ENCODE results near the gene AGBL3. TPM values are rescaled to one million over a fixed set of nuclear protein-coding genes. Genes with fewer than 3 reads are reported as not detected.

Gene AGBL3
- total RNA-seq, 1 experiment from 2014 or later: 2.1 TPM

DNA sequence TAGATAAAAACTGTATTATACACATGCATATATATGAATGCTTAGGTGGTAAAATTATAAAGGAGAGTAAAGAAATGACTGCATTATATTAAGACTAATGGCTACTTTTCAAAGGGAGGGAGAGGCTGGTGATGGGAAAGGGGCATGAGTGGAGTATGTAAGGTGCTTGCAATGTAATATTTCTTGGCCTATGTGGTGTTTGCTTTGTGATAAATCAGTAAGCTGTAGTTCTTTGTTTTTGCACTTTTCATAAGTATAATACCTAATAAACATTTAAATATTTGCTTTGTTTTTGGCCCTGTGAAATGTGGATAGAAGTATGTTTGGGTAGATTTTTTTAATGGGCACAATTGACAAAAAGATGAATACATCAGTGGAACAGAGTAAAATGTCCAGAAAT, 25.9 kb downstream of the AGBL3 start:
- Mint-ChIP-seq H3K36me3 (no peaks in the 10 kb centered on the region), H3K4me3 (no peak overlapping the region), H3K27ac (no peak overlapping the region), H3K4me1 (no peaks in the 10 kb centered on the region), H3K27me3 (ENCODE audit: low read depth) (no peaks in the 10 kb centered on the region; the same call in 1 of the 2 replicates), H3K9me3 (peaks cover 14% of the 10 kb centered on the region)
- POLR2A ChIA-PET: no interaction called here
- CTCF ChIA-PET: no interaction called here
- no peak for ATAC-seq
- TF ChIP-seq ZNF416 (CRISPR knock-in tag; IDR thresholded peaks at IDR 0.05) (no peak), ZNF263 (CRISPR knock-in tag; IDR thresholded peaks at IDR 0.05; ENCODE audit: low read depth) (no peak)
- no peak for DNase-seq (ENCODE audit: low spot score)

DNA sequence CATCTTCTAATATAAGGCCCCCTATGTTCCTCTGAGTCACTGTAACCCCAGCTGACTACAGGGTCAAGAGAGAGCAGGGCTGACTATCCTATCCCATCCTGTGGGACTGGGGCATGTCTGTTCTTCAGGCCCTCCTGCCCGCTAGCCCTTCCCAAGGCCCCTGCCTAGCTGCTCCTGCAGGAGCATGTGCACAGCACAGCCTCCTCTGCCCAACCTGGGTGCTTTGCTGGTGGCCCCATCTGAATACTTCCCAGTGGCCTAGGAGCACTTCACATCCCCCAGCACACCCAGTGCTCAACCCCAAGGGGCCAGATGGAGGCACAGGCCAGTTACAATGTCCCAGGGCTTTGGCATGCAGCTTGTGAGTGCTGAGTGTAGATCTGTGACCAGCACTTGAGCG, 37.3 kb downstream of the AGBL3 start:
- no peaks in the 10 kb centered on the region for H3K4me1 Mint-ChIP-seq
- peaks cover 13% of the 10 kb centered on the region for H3K9me3 Mint-ChIP-seq
- ATAC-seq: no peak
- no peaks in the 10 kb centered on the region for H3K36me3 Mint-ChIP-seq
- ChIA-PET CTCF (interaction anchor here (0.8 to 1.4 kb wide), 2 partner anchors 9 to 37 kb away, joined by 3 read pairs; partner anchors contain the start of gene AGBL3), POLR2A (no interaction called here)
- H3K4me3 Mint-ChIP-seq: no peak overlapping the region
- TF ChIP-seq SMAD4 (CRISPR knock-in tag; IDR thresholded peaks at IDR 0.05) (no peak), RELA (CRISPR knock-in tag; IDR thresholded peaks at IDR 0.05; ENCODE audit: borderline replicate concordance) (no peak), CREB1 (CRISPR knock-in tag; IDR thresholded peaks at IDR 0.05) (no peak), ZNF423 (CRISPR knock-in tag; IDR thresholded peaks at IDR 0.05) (no peak), NR1H2 (CRISPR knock-in tag; IDR thresholded peaks at IDR 0.05) (no peak), TCF7 (CRISPR knock-in tag; IDR thresholded peaks at IDR 0.05; ENCODE audit: low read depth) (no peak), ETV6 (CRISPR knock-in tag; IDR thresholded peaks at IDR 0.05) (no peak), ZNF671 (CRISPR knock-in tag; IDR thresholded peaks at IDR 0.05) (no peak), GRHL2 (CRISPR knock-in tag; IDR thresholded peaks at IDR 0.05; ENCODE audit: insufficient replicate concordance, severe bottlenecking) (no peak)
- TF ChIP-seq, protein P1, sequence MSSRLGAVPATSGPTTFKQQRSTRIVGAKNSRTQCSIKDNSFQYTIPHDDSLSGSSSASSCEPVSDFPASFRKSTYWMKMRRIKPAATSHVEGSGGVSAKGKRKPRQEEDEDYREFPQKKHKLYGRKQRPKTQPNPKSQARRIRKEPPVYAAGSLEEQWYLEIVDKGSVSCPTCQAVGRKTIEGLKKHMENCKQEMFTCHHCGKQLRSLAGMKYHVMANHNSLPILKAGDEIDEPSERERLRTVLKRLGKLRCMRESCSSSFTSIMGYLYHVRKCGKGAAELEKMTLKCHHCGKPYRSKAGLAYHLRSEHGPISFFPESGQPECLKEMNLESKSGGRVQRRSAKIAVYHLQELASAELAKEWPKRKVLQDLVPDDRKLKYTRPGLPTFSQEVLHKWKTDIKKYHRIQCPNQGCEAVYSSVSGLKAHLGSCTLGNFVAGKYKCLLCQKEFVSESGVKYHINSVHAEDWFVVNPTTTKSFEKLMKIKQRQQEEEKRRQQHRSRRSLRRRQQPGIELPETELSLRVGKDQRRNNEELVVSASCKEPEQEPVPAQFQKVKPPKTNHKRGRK (CRISPR knock-in tag; IDR thresholded peaks at IDR 0.05; ENCODE audit: borderline replicate concordance): no peak
- TF ChIP-seq, protein P2, sequence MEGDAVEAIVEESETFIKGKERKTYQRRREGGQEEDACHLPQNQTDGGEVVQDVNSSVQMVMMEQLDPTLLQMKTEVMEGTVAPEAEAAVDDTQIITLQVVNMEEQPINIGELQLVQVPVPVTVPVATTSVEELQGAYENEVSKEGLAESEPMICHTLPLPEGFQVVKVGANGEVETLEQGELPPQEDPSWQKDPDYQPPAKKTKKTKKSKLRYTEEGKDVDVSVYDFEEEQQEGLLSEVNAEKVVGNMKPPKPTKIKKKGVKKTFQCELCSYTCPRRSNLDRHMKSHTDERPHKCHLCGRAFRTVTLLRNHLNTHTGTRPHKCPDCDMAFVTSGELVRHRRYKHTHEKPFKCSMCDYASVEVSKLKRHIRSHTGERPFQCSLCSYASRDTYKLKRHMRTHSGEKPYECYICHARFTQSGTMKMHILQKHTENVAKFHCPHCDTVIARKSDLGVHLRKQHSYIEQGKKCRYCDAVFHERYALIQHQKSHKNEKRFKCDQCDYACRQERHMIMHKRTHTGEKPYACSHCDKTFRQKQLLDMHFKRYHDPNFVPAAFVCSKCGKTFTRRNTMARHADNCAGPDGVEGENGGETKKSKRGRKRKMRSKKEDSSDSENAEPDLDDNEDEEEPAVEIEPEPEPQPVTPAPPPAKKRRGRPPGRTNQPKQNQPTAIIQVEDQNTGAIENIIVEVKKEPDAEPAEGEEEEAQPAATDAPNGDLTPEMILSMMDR (IDR thresholded peaks at IDR 0.05): no peak
- TF ChIP-seq, protein P3, sequence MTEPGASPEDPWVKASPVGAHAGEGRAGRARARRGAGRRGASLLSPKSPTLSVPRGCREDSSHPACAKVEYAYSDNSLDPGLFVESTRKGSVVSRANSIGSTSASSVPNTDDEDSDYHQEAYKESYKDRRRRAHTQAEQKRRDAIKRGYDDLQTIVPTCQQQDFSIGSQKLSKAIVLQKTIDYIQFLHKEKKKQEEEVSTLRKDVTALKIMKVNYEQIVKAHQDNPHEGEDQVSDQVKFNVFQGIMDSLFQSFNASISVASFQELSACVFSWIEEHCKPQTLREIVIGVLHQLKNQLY (CRISPR knock-in tag; IDR thresholded peaks at IDR 0.05): no peak
- TF ChIP-seq, protein P4, sequence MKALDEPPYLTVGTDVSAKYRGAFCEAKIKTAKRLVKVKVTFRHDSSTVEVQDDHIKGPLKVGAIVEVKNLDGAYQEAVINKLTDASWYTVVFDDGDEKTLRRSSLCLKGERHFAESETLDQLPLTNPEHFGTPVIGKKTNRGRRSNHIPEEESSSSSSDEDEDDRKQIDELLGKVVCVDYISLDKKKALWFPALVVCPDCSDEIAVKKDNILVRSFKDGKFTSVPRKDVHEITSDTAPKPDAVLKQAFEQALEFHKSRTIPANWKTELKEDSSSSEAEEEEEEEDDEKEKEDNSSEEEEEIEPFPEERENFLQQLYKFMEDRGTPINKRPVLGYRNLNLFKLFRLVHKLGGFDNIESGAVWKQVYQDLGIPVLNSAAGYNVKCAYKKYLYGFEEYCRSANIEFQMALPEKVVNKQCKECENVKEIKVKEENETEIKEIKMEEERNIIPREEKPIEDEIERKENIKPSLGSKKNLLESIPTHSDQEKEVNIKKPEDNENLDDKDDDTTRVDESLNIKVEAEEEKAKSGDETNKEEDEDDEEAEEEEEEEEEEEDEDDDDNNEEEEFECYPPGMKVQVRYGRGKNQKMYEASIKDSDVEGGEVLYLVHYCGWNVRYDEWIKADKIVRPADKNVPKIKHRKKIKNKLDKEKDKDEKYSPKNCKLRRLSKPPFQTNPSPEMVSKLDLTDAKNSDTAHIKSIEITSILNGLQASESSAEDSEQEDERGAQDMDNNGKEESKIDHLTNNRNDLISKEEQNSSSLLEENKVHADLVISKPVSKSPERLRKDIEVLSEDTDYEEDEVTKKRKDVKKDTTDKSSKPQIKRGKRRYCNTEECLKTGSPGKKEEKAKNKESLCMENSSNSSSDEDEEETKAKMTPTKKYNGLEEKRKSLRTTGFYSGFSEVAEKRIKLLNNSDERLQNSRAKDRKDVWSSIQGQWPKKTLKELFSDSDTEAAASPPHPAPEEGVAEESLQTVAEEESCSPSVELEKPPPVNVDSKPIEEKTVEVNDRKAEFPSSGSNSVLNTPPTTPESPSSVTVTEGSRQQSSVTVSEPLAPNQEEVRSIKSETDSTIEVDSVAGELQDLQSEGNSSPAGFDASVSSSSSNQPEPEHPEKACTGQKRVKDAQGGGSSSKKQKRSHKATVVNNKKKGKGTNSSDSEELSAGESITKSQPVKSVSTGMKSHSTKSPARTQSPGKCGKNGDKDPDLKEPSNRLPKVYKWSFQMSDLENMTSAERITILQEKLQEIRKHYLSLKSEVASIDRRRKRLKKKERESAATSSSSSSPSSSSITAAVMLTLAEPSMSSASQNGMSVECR (CRISPR knock-in tag; IDR thresholded peaks at IDR 0.05; ENCODE audit: borderline replicate concordance): no peak
- TF ChIP-seq, protein P5, sequence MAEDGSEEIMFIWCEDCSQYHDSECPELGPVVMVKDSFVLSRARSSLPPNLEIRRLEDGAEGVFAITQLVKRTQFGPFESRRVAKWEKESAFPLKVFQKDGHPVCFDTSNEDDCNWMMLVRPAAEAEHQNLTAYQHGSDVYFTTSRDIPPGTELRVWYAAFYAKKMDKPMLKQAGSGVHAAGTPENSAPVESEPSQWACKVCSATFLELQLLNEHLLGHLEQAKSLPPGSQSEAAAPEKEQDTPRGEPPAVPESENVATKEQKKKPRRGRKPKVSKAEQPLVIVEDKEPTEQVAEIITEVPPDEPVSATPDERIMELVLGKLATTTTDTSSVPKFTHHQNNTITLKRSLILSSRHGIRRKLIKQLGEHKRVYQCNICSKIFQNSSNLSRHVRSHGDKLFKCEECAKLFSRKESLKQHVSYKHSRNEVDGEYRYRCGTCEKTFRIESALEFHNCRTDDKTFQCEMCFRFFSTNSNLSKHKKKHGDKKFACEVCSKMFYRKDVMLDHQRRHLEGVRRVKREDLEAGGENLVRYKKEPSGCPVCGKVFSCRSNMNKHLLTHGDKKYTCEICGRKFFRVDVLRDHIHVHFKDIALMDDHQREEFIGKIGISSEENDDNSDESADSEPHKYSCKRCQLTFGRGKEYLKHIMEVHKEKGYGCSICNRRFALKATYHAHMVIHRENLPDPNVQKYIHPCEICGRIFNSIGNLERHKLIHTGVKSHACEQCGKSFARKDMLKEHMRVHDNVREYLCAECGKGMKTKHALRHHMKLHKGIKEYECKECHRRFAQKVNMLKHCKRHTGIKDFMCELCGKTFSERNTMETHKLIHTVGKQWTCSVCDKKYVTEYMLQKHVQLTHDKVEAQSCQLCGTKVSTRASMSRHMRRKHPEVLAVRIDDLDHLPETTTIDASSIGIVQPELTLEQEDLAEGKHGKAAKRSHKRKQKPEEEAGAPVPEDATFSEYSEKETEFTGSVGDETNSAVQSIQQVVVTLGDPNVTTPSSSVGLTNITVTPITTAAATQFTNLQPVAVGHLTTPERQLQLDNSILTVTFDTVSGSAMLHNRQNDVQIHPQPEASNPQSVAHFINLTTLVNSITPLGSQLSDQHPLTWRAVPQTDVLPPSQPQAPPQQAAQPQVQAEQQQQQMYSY (CRISPR knock-in tag; IDR thresholded peaks at IDR 0.05): no peak
- TF ChIP-seq, protein P6, sequence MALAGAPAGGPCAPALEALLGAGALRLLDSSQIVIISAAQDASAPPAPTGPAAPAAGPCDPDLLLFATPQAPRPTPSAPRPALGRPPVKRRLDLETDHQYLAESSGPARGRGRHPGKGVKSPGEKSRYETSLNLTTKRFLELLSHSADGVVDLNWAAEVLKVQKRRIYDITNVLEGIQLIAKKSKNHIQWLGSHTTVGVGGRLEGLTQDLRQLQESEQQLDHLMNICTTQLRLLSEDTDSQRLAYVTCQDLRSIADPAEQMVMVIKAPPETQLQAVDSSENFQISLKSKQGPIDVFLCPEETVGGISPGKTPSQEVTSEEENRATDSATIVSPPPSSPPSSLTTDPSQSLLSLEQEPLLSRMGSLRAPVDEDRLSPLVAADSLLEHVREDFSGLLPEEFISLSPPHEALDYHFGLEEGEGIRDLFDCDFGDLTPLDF (CRISPR knock-in tag; IDR thresholded peaks at IDR 0.05): no peak
- TF ChIP-seq, protein P7, sequence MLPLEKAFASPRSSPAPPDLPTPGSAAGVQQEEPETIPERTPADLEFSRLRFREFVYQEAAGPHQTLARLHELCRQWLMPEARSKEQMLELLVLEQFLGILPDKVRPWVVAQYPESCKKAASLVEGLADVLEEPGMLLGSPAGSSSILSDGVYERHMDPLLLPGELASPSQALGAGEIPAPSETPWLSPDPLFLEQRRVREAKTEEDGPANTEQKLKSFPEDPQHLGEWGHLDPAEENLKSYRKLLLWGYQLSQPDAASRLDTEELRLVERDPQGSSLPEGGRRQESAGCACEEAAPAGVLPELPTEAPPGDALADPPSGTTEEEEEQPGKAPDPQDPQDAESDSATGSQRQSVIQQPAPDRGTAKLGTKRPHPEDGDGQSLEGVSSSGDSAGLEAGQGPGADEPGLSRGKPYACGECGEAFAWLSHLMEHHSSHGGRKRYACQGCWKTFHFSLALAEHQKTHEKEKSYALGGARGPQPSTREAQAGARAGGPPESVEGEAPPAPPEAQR (CRISPR knock-in tag; IDR thresholded peaks at IDR 0.05): no peak
- no peak overlapping the region for H3K27ac Mint-ChIP-seq
- no peaks in the 10 kb centered on the region; the same call in 1 of the 2 replicates for H3K27me3 Mint-ChIP-seq (ENCODE audit: low read depth)
- DNase-seq (ENCODE audit: low spot score): no peak

All from WTC11 (cell line).